Caki2 (cell line): Measurements from ENCODE around the gene MTRF1. TPM values are rescaled to one million over a fixed set of nuclear protein-coding genes. Genes with fewer than 3 reads are reported as not detected.
"Not testable (repeated sequence)": the region's sequence is repeated elsewhere in the genome, so short reads cannot be mapped to it uniquely, and the experiment has no call there.

Experiments
- DNase-seq: peaks from one replicate; pipeline ENCODE4 v3.0.0-alpha.2; 2015; ENCODE audit warnings: low read depth
- in situ Hi-C: cut with HindIII; loops from 2 replicates; pipeline ENCODE4 v1.10.0; 2016; ENCODE audit warnings: low sequenced_read_pairs, low pct_unique_long_range_greater_than_20kb, mixed read lengths
- total RNA-seq: library from RNA; depleted of rRNA; stranded (reverse); fragments of >200 nt; shearing (Covaris generic); gene quantifications from 2 replicates; pipeline ENCODE4 v1.2.3, GENCODE V29; 2014; ENCODE audit warnings: low replicate concordance; rRNA removed

MTRF1 gene
- total RNA-seq, 1 experiment from 2014 or later = 4.3 TPM

GRCh38 chr13:41196011-41196410 lies 67.4 kb downstream of the MTRF1 start:
- no peak for DNase-seq
- in situ Hi-C loops = no loop called here

- in situ Hi-C loops = no loop called here
- DNase-seq = peak; percentile 93
Observed at GRCh38 chr13:41193919-41194824, 69.2 kb downstream of the MTRF1 start, which contains the start of gene KBTBD7. Gene KBTBD7, minus strand, starts transcription at chr13:41194569. Its CDS starts 312 bp downstream, at chr13:41194257.

GRCh38 chr13:41193469-41193868 lies 69.9 kb downstream of the MTRF1 start:
- in situ Hi-C loops = no loop called here
- DNase-seq = no peak

GRCh38 chr13:41188584-41188983 lies 74.8 kb downstream of the MTRF1 start:
- no peak for DNase-seq
- in situ Hi-C loops = no loop called here

GRCh38 chr13:41186481-41186880 lies 76.9 kb downstream of the MTRF1 start:
- in situ Hi-C loops = no loop called here
- no peak for DNase-seq

GRCh38 chr13:41182231-41182630 lies 81.1 kb downstream of the MTRF1 start:
- no peak for DNase-seq
- in situ Hi-C loops = no loop called here

GRCh38 chr13:41179593-41180250 lies 83.7 kb downstream of the MTRF1 start:
- DNase-seq = no peak
- in situ Hi-C loops = no loop called here

GRCh38 chr13:41178040-41178439 lies 85.3 kb downstream of the MTRF1 start:
- no peak for DNase-seq
- in situ Hi-C loops = no loop called here

- in situ Hi-C loops = no loop called here
- DNase-seq = no peak
Observed at GRCh38 chr13:41177616-41178015, 85.8 kb downstream of the MTRF1 start.

- in situ Hi-C loops, DNase-seq: not testable (repeated sequence)
Observed at GRCh38 chr13:41175576-41175975, 87.8 kb downstream of the MTRF1 start.

Other genes with a start within 250 kb of the MTRF1 start
- 16.6 and 18.7 TPM in 2 replicates for gene ELF1, start 244.3 kb downstream of the MTRF1 start, total RNA-seq
- 3.5 and 6.9 TPM in 2 replicates for gene WBP4, start 202.1 kb downstream of the MTRF1 start, total RNA-seq
- gene KBTBD6, start 130.8 kb downstream of the MTRF1 start, total RNA-seq = 2.5 and 3.5 TPM in 2 replicates
- gene KBTBD7, start 69.0 kb downstream of the MTRF1 start, total RNA-seq = 1.5 and 2.0 TPM in 2 replicates
- gene NAA16, start 47.7 kb upstream of the MTRF1 start, total RNA-seq = 3.9 and 6.1 TPM in 2 replicates
- 2.5 and 10.1 TPM in 2 replicates for gene RGCC, start 194.0 kb upstream of the MTRF1 start, total RNA-seq